Stimulated activated CD4-positive, alpha-beta T cell treated with anti-CD3 and anti-CD28 coated beads, Interleukin-4, amount 100 ng/mL, for 48 hours (primary cell): ENCODE results near the gene DBP.

Source experiments
- DNase-seq, 2 donors: peaks; one replicate each; pipeline ENCODE4 v3.0.0-alpha.2; 2020; ENCODE audit warnings: low read depth in 2 of 2

The DBP gene

DNA sequence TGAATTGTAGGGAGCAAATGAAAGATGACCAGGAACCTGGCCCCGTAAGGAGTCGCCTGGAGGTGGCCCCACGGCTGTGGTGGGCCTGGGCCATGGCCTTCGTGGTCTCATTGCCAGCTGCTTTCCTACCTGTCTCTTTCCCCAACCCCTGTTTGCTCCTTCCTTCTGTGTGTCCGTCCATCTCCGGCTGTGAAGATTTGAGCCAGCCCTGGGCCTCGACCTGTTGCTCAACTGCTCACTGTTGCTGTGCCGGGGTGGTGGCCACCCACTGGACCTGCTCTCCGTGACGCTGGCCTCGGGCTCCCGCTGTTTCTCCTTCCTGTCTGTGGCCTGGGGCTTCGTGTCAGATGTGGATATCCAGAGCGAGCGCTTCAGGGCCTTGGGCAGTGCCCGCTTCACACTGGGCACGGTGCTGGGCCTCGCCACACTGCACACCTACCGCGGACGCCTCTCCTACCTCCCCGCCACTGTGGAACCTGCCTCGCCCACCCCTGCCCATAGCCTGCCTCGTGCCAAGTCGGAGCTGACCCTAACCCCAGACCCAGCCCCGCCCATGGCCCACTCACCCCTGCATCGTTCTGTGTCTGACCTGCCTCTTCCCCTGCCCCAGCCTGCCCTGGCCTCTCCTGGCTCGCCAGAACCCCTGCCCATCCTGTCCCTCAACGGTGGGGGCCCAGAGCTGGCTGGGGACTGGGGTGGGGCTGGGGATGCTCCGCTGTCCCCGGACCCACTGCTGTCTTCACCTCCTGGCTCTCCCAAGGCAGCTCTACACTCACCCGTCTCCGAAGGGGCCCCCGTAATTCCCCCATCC, 8.5 kb downstream of the DBP start:
- no peak for DNase-seq

DNA sequence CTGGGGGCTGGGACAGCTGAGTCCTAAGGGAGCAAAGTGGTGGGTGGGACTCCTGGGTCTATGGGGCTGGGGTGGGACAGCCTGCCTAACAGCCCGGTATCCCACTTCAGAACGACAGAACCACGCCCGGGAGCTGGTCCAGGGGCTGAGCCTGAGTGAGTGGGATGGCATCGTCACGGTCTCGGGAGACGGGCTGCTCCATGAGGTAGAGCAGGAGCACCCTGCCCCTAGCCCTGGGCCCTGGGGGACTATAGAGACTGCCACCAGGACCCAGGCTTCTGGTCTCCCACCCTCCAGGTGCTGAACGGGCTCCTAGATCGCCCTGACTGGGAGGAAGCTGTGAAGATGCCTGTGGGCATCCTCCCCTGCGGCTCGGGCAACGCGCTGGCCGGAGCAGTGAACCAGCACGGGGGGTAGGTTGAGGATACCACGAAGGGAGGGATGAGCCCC, 9.3 kb downstream of the DBP start:
- no peak for DNase-seq

DNA sequence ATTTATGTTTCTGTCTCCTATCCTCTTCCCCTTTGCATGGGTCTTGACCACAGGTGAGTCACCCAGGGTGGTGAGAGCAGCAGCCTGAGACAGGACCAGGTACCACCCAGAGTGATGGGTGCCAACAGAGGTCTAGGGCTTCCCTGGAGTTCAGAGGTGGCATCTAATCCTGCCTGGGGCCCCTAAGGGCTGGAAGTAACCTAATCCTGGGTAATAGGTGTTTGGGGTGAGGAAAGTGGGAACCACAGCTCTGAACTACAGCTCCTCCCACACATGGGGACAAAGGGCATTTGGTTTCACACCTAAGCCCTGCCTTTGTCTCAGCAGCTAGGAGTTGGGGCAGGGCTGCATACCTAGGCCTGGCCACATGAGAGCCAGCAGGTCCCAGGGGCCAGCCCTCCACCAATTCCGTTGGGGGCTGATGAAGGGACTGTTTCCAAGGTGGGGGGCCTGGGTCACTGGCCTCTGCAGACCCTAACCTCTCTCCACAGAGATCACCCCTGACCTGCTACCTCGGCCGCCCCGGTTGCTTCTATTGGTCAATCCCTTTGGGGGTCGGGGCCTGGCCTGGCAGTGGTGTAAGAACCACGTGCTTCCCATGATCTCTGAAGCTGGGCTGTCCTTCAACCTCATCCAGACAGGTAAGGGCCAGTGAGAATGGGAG, 9.8 kb downstream of the DBP start:
- no peak for DNase-seq

DNA sequence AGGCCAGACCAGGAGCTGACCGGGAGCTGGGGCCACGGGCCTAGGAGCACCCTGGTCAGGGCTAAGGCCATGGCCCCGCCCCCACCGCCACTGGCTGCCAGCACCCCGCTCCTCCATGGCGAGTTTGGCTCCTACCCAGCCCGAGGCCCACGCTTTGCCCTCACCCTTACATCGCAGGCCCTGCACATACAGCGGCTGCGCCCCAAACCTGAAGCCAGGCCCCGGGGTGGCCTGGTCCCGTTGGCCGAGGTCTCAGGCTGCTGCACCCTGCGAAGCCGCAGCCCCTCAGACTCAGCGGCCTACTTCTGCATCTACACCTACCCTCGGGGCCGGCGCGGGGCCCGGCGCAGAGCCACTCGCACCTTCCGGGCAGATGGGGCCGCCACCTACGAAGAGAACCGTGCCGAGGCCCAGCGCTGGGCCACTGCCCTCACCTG, 11.3 kb downstream of the DBP start:
- DNase-seq = no peak

DNA sequence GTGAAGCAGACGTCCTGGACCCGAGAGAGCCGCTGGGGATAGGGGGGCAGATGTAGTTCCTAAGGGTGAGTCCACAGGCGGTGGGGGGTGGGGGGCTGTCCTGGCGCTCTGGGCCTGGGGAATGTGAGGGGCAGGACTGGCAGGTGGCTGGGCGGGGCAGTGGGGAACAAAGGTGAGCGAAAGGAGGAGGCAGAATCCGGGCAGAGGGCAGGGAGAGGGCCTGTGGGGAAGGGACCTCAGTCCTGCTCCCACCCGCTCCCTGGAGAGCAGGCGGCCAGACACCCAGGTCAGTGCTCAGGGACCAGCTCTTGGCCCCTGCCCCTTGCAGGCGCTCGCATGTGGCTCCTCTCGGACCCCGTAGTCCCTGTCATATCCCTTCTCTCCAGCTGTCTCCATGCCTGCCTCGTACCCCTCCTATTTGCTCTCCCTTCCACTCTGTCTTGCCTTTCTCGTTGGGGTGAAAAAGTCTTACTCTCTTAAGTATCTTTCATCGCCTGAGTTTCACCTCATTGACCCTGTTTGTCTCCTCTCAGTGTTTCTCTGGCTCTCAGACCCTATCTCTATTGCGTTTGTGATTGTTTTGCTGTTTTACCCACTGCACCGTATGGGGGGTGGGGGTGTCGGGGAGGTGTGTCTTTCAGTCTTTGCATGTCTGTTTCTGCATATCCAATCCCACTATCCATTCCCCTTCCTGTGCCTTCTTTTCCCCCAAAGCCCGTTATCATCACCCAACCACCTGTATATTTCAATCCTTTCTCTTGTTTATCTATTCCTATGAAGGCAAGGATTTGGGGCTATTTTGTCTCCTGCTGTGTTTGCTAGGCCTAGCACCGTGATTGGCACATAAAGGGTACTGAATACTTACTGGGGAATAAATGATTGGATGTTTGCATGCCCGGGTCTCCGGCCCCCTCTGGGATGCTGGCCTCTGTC, 12.1 kb downstream of the DBP start:
- DNase-seq = no peak

DNA sequence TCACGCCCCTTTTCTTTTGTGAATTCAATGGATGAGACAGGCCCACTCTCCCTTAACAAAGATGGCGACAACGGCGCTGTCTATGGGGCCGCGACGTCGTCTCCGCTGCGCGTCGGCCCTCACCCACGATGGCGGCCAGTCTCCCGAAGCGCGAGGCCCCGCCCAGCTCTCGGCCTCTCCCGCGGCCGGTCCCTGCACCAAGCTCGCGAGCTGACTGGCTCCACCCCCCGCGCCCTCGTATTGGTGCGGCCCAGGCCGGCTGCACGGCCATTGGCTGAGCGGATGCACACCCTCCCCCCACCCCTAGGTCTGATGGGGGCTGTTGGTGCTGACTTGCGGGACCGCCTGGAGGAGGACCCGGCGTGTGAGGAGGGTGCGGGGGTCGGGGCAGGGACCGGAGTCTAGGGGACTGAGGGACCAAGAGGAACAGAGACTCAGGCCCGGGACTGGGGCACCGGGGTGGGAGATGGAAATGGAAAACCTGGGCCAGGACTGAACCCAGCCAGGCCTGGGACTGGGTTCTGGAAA, 13.0 kb downstream of the DBP start:
- DNase-seq = peak; percentile 97 to 99

DNA sequence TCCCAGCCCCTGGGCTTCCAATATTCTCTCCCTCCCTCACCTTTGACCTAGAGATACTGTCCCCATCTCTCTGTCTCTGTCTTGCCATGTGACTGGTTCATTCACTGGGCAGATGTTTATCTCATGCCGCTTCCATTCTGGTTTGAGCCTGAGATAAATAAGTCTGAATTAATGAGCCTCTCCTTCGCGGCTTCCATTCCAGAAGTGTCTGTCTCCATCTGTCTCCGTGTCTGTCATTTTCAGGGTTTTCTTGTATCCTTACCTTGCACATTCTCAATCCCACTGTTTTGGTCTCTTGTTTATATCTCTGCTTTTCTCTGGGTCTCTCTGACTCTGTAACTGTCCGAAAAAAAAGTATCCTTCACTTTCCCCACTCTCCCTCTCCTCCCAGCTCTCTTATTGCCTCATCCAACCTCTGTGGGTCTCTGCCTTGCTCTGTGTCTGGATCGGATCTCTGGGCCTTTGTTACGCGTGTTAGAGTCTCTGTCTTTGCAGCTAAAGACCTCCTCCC, 13.6 kb downstream of the DBP start:
- DNase-seq = no peak

DNA sequence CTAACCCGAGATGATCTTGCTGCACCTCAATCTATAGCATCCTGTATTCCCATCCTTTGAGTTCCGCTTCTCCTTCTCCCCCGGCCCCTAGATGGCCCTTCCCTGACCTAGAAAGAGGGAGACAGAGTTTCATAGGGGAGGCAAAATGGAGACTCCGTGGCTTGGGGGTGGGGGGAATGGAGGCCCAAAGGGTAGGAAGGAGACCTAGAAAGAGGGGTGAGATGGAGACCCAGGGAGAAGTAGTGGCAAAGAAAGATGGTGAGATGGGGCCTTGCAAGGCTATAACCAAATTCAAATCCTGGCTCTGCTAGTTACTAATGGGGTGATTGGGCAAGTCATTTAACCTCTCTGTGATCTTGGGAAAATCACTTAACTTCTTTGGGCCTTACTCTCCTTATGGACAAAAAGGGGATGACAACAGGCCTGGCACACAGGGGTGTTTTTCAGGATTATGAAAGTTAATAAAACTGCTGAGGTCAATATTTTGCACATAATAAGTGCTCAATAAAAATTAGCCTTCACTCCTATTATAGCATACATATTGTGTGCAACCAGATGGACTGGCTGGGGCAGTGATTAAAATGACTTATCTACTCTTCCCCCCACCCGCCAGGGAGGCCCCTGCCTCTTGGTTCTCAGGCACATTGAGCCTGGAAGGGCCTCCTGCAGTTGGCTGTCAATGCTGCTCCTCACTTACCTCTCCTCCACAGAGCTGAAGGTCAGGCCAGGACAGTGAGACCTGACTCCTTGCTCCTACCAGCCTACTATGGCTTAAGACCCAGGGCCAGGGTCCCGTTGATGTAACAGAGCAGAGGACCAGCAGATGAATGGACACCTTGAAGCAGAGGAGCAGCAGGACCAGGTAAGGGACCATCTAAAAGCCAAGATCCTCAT, 17.2 kb downstream of the DBP start:
- no peak for DNase-seq

DNA sequence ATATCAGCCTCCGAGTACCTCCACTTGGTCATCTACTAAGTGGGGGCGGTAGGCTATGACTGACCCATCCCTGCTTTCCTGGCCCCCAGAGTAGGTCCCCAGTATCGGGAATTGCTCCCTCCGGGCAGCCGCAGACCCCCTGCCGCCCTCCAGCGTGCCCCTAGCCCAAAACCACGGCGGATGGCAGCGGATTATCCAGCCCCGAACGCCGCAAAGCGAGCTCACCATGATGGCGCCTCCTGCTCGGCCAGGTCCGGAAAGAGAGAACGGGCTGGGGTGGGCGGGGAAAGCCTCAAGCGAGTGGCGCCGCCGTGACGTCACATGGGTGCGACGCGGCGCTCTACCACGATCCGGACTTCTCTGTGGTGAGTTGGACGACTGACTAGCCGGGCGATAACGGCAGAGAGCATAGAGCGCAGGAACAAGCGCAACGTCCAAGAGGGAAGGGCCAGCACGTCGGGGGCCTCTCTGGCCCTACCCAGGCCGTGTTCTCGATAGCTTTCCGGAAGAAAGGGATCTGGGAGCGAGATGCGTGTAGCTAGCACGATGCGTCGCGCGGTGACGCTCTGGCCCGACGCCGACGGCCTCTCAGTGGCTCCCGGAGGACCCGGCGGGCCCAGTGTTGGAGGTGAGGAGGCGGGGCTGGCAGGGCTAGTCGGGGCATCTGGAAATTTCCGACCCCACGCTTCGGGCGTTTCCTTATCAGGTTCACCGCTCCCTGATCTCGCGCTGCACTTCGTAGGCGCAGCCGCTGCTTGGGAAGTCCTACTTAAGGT, 18.1 kb downstream of the DBP start, which contains the start of the genes RPL18 and SPHK2:
Gene RPL18 (minus strand): TSS at position 263 of the 776 bp plus-strand sequence. CDS start 35 bp downstream, at position 228.
Gene SPHK2 (plus strand): TSS at position 591 of the 776 bp plus-strand sequence. CDS start 1,009 bp downstream, outside the sequence.
- peak; percentile 90 to 95 for DNase-seq

DNA sequence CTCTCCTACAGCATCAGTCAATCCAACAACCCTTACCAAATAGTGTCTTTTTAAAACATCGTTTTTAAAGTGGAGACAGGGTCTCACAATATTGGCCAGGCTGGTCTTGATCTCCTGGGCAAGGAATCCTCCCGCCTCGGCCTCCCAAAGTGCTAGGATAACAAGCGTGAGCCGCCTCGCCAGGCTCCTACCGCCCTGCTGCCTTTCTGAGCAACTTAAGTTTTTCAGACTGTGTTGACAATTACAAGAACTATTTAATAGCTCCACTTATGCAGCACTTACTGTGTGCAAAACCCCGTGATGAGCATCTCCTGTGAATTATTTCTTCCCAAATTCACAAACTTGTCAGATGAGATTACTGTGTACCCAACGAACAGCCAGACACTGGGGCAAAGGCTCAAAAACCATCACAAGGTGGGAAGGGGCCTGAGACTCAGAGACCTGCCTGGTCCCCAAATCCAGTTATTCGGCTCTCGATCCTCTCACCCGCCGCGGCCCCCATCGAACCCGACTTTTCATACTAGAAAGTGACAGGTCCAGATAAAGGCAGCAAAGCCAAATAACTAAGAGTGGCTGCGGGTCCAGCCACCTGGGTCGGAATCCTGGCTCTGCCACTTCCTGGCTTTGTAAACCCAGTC, 18.8 kb downstream of the DBP start:
- no peak for DNase-seq

DNA sequence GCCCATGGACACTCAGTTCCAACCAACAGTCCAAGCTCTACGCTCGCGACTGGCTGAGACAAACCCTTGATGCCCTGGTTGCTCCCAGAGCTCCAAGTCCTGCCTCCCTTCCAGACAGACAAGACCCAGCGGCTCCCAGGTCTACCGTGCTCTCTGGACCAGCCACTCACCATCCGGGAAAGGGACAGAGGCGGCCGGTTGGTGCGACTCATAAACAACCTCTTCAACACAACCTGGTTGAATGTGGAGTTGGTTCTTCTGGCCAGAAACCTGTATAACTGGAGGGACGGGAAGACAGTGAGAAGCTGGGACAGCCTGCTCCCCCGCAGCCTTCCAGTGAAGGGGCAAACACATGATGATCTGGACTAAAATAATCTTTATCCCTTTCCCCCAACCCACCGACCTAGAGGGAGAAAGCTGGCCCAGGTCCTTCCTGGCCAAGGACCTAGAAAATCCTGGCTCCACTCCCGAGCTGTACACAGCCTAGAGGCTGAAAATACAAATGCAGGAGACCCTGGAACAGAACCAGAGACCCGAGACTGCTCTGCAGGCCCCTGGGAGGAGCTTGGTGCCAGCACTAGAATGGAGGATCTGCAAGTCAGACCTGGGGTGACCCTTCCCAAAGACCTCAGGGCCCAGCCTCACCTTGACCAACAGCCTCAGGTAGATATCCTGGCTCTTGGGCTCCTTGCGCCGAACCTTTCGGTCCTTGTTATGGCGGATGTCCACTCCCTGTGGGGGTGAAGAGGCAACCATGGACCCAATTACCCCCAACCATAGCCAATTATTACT, 19.8 kb downstream of the DBP start:
- DNase-seq = no peak

DNA sequence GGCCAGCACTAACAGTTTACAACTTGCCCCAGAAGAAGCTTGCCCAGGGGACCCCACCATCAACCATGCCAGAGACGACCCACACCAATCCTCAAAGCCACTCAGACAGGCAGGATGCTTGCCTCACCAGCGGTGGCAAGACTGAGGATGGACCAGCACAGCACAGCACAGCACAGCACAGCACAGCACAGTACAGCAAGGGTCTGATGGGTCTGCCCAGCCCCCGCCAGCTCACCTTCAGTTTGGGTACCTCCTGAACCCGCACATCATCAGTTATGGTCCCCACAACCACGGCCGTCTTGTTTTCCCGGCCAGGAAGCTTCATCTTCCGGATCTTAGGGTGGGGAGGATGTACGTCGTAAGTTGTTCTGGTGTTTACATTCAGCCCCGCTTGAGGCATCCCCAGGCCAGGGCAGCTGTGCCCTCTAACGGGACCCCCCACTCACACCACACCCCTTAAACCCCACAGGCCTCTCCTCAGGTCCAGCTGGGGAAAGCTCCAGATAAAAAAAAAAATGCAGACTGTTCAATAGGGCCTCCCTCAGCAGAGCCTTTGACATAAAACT, 20.6 kb downstream of the DBP start:
- no peak for DNase-seq

DNA sequence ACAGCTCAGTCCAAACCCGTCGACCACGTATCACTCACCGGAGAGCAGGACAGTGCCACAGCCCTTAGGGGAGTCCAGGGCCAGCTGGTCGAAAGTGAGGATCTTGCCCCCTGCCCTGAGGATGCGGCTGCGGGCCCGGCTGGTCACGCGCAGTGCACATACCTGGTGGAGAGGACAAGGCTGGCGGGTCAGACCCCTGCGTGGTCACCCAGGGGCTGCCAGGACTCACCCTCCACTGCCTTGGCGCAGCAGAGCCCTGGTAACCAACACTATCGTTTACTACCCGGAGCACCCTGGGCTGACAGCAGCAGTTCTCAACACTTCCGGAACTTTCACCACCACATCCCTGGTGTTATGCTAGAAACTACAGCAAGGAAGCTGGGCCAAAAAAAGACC, 21.1 kb downstream of the DBP start:
- no peak for DNase-seq

DNA sequence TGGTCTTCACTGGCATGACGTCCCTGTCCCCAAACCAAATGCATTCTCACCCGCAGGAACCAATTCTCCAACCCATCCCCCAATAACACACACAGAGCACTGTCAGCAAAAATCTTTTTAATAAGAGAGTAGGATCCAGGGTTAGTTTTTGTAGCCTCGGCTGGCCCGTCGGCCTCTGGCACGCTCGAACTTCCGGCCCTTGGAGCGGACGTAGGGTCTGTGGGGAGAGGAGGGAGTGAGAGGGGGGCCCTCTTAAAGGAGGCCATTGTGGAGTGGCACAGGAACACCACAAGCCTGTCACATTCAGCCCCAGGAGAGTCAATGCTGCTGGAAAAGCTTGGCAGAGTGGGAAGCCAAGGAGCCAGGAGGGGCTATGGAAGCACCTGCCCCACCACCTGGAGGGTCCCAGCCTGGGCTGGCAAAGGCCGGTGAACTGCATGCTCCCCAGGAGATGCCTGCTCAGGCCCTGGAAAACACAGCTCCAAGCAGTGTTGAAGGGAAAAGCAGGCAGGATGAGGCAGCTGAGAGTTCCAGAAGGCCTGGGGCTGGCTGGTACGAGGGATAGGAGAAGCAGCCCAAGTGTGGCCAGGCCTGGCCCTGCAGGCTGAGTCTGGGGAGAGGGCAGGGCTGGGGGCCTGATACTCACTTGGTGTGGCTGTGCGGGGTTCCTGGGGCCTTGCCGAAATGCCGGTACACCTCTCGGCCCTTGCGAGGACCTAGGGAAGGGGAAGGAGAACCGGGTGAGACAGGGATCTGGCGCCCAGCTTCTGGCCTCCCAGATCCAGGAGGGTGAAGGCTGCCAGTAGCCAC, 21.7 kb downstream of the DBP start:
- no peak for DNase-seq

DNA sequence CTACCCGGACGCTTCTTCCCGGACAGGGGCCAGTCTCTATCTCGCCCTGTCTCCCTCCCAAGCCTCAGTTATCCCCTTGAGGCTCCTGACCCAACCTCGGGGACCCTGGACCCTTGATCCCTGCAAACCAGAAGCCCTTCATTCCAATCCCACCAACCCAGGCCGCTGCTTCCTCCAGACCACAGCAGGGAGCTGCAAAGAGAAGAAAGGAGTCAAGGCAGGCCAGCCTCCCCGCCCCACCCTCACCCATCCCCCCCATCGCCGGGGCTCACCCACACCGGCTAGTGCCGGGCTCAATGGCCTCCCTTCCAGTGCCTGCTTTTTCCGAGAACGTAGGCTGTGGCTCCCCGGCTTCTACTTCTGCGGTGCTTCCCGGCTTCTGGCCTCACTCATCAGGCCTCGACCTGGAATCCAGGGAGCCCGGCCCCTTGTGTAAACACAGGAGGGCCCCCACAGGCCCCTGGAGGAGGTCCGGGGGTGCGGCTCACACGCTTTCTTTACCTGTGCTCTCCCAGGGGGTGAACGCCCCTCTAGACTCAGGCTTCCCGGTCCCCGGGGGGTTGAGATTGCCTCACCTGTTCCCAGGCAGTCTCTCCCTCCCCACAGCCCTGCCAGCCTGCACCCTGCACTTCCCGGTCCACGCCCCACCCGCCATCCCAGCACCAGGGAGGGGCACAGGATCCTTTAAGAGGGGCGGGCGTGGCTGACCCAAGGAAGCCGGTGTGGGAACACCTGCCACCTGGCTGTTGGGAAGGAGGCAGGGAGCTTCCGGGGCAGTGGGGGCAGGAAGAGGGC, 22.5 kb downstream of the DBP start, which contains the start of gene FAM83E:
Gene FAM83E (minus strand): TSS at position 641 of the 795 bp plus-strand sequence. CDS start 1,704 bp downstream, outside the sequence.
- DNase-seq = no peak

DNA sequence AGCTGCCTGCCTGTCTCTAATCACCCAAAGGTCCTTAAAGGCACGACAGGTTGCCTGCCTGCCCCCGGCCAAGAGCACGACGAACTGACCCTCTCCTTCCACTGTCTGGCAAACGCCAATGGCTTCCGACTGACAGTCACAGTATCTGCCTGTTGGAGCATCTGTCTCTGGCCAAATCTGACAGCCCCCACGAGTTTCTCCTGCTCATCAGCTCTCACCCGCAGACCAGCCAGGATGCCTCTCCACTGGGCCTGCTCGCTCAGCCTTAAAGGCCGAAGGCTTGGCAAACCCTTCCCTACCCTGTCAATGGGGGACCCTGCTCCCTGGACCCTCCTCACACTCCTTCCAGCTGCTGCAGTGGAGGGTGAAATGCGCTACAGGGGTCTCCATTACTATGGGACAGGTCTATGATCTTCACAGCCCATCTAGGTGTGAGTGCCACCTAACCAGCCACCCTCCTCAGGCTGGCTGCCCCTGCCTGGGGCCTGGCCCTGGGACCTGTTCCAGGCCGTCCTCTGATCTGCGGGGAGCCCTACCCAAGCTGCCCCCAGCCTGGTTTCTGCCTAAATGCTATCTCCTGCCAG, 23.2 kb downstream of the DBP start:
- DNase-seq = no peak
